HG03066 (cell line): Measurements from ENCODE around the gene ERCC6L2.

Source experiments
- ATAC-seq: cut with Tn5 transposase; IDR thresholded peaks from one replicate; pipeline ENCODE4 v1.9.1; 2021; ENCODE audit warnings: low read depth; ENCODE audit not compliant: unreplicated experiment

The ERCC6L2 gene

DNA sequence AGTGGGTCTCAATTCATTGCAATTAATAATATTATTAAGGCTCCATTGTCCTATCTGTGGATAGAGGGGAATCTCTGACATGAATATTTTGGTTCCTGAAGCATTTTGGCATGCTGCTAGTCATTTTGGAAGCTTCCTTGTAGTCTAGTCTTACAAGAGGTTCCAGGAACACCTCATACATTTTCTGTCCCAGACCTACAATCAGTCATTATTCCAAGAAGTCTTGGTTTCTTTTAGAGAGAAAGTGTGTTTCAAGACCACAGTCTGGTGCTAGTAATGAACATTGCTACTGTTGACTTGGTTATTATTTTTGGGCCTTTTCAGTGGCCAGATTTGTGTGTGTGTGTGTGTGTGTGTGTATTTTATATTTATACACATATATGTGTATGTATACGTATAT, 98.9 kb downstream of the ERCC6L2 start:
- no peak for ATAC-seq

DNA sequence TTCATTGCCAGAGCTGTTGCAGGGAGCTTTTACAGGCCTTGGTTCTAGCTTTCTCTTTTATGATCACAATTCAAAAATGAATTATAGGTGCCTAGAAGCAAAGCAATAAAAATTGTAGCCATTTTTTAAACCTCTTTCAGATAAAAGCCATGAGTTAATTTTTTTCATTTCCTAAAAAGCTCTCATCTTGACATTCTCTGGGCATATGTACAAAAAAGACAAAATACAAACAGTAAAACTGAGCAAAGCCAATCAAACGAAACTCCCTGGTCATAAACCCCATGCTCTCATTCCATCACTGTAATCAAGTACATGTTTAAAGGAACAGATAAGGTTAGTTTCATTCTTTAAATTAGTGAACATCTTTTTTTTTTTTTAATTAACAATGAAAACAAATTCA, 101.9 kb downstream of the ERCC6L2 start:
- ATAC-seq, result no peak

DNA sequence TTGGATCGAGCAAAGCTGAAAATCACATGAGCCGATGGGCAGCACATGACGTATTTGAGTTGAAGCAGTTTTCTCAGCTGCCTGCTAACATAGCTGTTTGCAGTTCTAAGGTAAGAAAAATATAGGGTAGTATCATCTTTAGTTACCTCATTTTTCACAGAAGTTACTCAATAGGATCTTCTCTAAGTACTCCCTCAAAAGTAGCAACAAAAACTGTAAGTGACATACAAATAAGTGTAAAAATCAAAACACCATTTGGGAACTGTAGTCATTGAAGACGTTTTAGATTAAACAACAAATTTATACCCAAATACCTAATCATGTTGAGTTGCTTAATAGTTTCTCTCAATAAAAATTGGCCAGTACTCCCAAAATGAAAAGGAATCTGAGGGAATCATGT, 102.6 kb downstream of the ERCC6L2 start:
- ATAC-seq, result no peak

DNA sequence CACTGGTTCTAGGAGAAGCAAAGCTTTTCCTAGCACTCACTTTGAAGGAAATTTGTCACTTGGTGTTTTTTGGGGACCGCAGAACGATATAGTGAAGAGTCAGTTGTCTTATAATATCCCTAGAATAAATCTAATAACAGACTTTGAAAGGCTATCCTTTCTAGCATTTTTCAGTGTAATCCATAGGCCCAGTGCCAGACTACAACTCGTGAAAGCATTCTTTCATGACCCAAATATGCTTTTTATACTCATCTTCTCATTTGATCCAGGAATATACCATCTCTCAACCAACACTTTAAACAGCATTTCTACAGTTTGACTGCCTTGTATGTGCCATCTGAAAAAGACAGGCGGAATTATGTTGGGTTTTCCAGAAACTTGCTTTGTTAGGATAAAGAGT, 104.0 kb downstream of the ERCC6L2 start:
- ATAC-seq, result no peak

DNA sequence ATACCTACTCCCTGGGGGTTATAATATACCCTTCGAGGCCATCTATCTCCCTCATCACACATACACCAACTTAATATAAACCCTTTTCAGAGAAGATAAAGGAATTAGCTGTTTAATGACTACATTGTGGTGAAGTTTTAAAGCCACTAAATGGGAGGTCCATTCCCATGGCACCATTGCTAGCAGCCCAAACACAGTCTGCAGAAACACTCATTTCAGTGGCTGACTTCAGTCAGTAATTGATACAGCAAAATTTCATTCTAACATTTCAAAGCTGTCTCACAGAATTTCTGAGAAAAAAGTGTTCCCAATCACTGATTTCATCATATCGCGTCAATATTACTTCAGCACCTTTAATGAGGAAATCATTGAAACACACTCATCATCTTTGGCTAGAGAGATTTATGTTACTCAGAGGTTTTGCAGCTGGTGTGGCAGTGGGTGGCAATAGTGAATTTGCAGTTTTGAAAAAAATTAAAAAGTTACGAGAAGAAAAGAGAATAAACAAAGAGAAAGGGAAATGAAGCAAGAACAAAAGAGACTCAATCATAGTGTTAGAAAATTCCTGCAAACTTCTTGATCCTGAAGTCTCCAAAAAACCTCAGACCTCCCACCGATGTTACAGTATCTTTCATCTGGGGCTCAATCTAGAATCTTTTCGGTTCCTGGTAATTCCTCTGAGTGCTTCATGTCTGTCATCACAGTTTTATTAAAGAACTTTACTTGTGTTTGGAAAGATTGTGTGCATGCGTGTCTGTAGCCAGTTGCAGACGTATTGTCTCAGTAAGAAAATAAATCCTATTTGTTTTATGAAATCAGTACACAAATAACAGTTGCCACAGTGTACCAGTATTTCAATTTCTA, 105.0 kb downstream of the ERCC6L2 start:
- no peak for ATAC-seq

DNA sequence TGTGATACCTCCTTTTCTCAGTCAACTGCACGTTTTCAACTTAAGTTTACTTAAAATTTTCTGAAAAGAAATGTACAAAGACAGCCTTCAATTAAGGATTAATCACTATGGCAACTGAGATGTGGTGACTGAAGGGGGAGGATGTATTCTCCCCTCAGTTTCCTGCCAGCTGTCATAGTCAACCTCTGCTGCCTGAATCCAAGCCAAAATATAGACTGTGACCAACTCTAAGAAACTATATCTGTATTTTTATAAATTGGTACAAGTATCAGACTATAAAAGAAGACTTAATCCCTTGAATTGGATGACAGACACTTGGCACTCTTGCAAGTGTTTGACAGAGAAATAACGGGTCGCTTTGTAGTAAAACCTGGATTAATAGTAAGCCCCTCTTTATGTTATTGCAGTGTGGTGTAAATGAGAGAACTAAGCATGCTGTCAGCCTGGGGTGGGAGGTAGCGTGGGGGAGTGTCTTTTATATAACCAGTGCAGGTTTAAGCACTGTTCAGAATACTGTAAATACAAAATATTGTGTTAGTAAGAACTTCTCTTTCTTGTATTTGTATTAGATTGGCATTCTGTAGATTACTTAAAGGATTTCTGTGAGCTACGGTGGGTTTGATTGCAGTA, 106.4 kb downstream of the ERCC6L2 start:
- ATAC-seq, result no peak

DNA sequence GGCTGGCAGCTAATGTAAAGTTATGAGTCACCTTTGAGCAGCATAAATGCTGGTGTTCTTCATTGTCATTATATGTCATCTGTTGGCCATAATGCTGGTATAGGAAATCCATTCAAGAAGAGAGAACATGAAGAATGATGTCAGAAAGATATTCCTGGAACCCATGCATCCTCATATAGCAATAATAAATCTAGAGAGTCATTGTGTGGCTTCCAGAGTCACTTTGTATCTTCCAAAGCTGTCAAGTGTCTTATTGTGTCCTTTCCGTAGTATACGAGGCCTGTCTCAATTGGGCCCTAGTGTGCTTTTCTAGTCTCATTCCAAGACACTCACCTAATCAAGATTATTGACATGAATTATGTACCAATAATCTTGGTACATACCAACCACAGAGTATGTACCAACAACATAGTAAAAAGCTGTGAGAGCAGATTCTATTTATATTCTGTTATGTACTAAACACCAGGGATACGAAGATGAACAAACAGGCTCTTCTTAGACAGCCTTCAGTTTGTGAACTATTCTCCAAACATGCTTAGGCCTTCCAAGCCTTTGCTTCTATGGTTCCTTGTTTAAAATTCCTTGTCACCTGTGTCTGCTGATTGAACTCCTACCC, 110.1 kb downstream of the ERCC6L2 start:
- no peak for ATAC-seq

DNA sequence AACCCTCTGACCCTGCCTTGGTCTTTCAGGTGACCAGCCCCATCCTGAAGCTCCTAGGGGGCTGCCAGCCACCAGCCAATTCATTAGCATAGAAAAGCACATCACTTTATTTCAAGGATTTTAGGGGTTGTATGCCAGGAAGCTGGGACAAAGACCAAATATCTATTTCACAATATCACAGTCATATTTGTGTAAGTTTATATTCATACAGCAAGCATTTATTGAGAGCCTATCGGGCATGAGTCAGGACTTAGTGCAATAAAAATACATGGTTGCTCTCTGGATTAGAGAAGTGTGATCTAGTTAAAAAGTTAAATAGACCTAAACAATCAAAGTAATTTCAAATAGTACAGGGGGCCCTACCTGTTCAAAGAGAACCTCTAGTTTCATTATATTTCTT, 113.8 kb downstream of the ERCC6L2 start:
- ATAC-seq, result no peak

DNA sequence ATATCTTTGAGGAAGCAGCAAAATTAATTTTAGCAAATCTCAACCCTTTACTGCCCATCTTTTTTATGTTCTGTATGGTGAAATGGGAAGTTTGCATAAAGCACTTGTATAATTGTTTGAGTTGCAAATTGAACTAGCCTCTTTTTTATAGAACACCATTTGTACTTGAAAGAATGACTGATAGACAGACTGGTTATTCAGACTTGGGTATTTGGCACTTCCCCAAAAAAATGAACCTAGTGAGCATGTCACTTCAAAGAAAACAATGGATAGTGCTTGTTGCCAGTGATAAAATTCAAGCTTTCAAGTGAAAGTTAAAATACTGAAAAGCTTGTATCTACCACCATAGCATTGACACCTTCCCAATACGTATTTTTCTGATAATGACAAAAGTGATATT, 115.8 kb downstream of the ERCC6L2 start:
- no peak for ATAC-seq

DNA sequence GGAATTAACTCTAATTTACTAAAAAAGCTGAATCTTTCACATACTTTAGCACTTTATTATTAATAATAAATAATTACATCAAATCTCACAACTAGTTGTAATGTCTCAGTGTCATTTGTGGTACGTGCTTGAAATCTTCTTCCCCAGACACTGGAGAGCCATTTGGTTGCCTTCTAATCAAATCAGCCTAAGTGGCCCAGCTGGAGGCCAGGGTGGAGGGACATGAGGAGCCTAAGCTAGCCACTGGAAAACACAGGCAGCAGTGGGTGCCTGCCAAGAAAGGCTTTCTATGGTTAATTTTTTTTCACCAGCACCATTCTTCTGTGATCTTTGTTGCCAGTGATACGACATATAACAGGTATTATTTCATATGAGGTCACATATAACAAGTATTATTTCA, 117.0 kb downstream of the ERCC6L2 start:
- no peak for ATAC-seq

DNA sequence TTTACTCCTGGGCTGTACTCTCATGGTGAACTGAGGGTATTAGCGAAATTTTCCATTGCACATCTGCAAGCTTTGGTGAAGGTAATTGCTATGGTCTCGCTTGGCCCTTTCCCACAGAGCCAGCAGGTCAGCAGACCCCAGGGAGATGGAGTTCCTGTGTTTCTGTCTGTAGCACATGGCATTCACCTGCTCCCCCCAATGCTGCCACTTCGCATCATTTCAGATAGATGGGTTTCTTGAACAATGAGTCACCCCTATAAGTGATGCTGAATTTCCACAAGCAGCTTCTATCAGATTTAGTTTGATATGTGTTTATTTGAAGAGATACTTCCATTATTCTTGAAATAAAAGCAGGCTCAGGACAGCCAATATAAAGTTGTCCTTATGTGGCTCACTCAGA, 117.8 kb downstream of the ERCC6L2 start:
- ATAC-seq, result no peak

DNA sequence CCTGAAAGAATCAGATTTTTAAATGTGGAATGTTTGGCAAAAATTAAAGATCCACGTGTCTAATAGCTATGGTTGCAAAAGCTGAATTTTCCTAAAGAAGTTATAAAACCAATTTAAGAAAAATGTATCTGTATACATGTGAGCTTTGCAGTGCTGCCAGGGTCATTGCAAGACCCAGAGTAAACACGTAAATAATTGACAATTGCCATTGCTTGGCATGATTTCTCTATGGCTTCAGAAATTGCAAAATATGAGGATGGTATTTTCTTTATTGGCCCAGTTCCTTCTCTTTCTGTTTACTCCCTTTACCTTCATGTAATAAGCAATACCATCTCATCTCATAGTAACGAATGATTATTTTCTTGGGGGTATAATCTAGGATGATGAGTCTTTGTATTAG, 123.9 kb downstream of the ERCC6L2 start:
- ATAC-seq, result no peak

DNA sequence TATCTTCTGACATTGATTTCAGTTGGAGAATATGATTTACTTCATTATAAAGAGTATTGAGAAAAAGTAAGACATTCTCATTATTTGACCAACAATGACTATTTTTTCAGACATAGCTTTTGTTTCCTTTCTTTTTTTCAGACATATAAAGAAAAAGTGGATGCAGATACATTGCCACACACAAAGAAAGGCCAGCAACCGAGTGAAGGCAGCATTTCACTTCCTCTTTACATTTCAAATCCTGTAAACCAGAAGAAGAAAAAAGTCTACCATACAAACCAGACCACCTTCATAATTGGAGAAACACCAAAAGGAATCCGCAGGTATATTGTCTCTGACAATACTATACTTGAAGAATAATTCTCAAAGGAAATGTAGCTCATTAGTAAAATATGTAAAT, 128.9 kb downstream of the ERCC6L2 start:
- ATAC-seq, result no peak

DNA sequence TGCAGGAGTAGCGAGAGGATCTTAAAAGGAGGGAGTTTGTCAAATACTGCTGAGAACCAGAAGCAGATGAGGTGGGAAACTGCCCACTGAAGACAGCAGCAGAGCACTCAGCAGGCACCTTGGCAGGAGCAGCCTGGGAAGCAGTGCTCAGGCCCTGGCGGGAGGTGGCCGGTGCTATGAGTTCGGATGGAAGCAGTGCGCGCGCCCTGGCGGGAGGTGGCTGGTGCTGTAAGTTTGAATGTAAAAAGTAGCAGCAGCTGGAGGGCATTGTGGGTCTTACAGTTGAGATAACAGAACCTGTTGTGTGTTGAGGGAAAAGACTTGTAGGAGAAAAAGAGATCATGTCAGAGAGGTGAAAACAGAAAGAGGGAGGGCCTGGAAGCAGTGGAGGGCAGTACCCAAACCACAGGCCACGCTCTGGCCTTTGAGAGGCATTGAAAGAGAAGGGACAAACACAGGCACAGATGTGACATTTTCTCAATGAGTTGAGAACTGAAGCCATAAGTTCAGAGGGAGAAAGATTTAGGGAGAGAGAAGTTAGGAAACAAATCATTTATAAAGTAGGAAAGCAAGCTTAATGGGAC, 130.9 kb downstream of the ERCC6L2 start:
- ATAC-seq, result no peak

DNA sequence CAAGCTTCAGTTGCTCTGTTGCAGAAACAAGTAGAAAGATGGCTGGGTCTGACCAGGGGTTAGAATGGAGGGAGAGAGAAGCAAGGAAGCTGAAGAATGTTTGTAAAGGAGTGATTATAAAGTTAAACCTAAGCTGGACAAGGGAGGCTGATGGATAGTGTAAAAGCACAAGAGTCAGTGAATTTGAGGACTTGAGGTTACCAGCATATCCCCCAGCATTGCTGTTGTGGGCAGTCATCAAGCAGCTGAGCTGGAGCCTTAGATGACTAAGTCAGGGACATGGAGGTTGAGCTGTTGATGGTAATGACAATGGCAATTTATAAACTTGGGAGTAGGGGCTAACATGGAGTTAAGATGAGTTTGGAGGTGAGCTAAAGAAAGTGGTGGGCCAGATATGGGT, 131.5 kb downstream of the ERCC6L2 start:
- ATAC-seq, result no peak

DNA sequence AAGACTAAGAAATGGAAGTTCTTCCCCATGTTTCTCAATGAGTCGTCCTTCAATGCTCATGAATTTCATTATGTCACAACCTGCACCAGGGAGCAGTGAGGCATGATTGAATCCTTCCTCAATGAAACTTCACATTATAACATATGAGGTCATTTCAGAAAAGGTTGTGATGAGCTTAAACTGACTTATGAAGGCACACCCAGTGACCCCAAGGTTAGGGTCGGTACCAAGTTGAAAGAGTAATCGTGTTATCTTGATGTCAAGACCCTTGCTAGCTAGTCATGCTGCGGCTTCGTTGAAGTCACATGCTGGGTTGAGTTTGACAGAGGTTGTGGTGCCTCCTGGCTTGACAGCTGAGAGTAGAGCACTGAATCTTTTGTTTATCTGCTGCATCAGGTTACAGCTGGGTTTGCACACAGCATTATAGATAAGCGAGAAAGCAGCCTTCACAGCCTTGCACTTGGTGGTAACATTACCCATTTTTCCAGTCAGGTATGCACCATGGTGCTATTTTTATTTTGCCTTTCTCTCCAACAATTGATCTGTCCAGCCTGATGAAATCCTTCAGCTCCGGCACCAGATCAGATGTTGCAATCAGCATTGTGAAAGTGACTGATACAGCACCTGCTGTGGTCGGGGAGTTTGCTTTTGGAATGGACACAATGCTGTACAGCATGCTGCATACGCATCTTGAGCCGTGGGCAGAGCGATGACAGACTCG, 133.2 kb downstream of the ERCC6L2 start:
- no peak for ATAC-seq

DNA sequence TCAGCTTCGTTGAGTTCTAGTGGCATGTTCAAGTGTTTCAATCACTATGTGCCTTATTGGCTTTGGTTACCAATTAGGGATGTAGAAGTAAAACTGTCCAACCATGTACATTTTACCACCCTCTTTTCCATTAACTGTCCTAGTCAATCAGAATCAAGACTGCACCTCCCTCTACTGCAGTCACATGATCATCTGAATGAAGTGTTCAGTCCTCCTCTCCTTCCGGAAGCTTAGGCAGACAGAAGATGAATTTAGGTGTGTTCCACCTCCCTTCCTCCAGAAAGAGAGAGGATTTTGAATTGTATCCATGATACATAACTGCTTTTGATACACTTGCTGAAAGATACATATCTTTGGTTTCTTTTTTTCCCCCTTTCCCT, 133.7 kb downstream of the ERCC6L2 start:
- no peak for ATAC-seq

DNA sequence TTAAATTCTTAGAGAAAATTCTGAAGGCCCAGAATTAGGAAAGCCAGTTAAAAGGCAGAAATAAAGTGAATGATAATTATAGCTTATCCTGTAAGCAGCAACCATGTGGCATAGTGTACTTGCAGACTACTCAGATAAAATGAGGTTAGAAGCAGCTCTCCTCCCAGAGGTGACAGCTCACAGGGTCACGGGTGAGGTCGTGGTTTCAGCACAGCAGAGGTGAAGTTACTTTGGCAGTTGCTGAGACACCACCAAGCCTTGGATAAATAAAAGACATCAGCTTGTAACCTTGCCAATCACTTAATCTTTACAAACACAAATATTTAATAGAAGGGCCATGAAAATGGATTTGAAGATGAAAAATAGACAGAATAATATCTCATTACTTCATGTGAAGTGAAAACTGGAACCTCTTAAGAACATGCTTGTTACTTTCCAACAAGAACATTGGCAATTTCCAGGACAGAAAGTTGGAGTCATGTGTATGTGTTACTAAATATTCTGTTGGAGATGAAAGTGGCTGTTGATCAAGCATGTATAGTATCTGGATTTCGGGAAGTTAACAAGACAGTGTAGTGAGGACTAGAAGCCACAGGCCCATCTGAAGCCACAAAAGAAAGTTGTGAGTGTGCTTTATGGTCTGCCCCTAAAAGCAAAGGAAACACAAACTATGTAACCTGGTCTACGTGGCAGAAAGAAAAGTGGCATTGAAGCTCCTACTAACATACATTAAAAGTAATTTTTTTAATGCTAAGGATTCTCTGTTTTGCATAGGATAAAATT, 134.4 kb downstream of the ERCC6L2 start:
- ATAC-seq, result no peak

DNA sequence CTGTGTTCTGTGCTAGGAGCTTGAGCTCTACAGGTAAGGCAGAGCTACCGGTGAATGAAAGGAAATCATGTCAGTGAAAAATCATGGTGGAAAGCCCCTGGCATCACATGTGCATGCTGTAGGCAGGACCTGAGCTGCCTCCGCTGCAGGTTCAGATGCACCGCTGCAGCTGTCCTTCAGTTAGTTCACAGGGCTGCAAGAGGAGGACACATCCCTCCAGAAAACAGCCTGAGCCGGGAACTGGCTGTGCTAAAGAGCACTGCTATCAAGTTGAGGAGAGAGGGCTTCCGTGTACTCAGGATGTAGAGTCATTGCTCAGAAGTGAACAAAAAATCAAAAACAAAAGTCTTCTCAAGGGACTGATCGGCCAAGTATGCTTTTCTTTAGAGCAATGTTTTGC, 138.6 kb downstream of the ERCC6L2 start:
- ATAC-seq, result no peak
